PC-9 (cell line): ENCODE data around the gene TRPM6.

Experiments
- EZH2 ChIP-seq: fragments of 200-600 bp; sonication (generic); IDR thresholded peaks from 2 replicates; pipeline ENCODE4 v1.8.0; 2017; ENCODE audit warnings: antibody characterized with exemption, low read depth
- TF ChIP-seq, protein P1 (sequence below): fragments of 200-600 bp; sonication (generic); conservative IDR thresholded peaks from 2 replicates; pipeline ENCODE4 v1.6.1; 2017; ENCODE audit warnings: mixed run types, antibody characterized with exemption, mild to moderate bottlenecking, moderate library complexity

DNA sequence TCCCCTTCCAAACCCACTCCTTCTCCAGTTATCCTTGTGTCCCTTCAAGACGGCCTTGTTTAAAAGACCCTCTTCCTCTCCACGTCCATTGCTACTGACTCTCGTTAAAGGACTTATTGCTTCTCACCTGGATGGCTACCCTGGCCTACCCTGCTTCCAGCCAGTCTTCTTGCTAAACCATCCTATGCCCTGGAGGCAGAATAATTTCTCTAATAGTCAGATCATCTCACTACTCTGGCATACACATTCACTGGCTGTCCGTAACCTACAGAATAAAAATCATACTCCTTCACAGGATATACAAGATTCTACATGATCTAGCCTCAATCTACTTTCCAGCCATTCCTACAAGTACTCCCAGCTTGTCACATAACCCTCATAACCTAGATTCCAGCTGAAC, 92.6 kb downstream of the TRPM6 start:
- no peak for TF ChIP-seq EZH2
- TF ChIP-seq, protein P1, sequence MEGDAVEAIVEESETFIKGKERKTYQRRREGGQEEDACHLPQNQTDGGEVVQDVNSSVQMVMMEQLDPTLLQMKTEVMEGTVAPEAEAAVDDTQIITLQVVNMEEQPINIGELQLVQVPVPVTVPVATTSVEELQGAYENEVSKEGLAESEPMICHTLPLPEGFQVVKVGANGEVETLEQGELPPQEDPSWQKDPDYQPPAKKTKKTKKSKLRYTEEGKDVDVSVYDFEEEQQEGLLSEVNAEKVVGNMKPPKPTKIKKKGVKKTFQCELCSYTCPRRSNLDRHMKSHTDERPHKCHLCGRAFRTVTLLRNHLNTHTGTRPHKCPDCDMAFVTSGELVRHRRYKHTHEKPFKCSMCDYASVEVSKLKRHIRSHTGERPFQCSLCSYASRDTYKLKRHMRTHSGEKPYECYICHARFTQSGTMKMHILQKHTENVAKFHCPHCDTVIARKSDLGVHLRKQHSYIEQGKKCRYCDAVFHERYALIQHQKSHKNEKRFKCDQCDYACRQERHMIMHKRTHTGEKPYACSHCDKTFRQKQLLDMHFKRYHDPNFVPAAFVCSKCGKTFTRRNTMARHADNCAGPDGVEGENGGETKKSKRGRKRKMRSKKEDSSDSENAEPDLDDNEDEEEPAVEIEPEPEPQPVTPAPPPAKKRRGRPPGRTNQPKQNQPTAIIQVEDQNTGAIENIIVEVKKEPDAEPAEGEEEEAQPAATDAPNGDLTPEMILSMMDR, result no peak
